ENCODE data around the gene UBQLN4. TPM values are rescaled to one million over a fixed set of nuclear protein-coding genes. Genes with fewer than 3 reads are reported as not detected.

Gene UBQLN4
- total RNA-seq, 6 experiments from 2014 or later: 19.0 to 25.5 (median 21.0) TPM

GRCh38 chr1:156069490-156070455 is 16.2 kb upstream of the UBQLN4 start:
- Histone ChIP-seq H3K27me3 (no peaks in the 10 kb centered on the region), H3K27ac (peak overlapping the region; percentile 41 to 64 (median 63)), H3K36me3 (no peaks in the 10 kb centered on the region), H3K4me3 (no peak overlapping the region), H3K4me1 (peaks cover 0 to 20% (median 10%) of the 10 kb centered on the region in 4 donors), H3K9me3 (no peaks in the 10 kb centered on the region)
- TF ChIP-seq POLR2A (IDR thresholded peaks at IDR 0.05) (peak; percentile 37), CTCF (IDR thresholded peaks at IDR 0.05) (no peak)
- peak; percentile 85 to 96 (median 92) for DNase-seq
- 83% methylated on average over 1 of the region's 3 CpGs for WGBS (ENCODE audit: insufficient coverage, low coverage, low lambda C conversion rate, missing lambda C conversion rate)
- ATAC-seq: peak; percentile 88 to 94 (median 92)
- intact Hi-C loops (cut with DNase I): loop anchor here in 1 of 2 donors (10.0 kb wide), 1 partner anchor 65 kb away; no protein-coding TSS in a partner anchor

- no peaks in the 10 kb centered on the region for H3K27me3 ChIP-seq
- no peak overlapping the region for H3K27ac ChIP-seq
- no peaks in the 10 kb centered on the region for H3K36me3 ChIP-seq
- ATAC-seq (no peak), DNase-seq (no peak)
- WGBS (ENCODE audit: insufficient coverage, low coverage, low lambda C conversion rate, missing lambda C conversion rate): 94% methylated on average over 2 of the region's 2 CpGs
- intact Hi-C loops (cut with DNase I): loop anchor here in 1 of 2 donors (10.0 kb wide), 1 partner anchor 62 kb away; no protein-coding TSS in a partner anchor
- H3K4me1 ChIP-seq: peaks cover 0 to 15% (median 8%) of the 10 kb centered on the region in 4 donors
- H3K4me3 ChIP-seq: no peak overlapping the region
- H3K9me3 ChIP-seq: no peaks in the 10 kb centered on the region
- no peak for TF ChIP-seq CTCF (IDR thresholded peaks at IDR 0.05)
- TF ChIP-seq POLR2A (IDR thresholded peaks at IDR 0.05): no peak
These were observed 13.7 kb upstream of the UBQLN4 start for GRCh38 chr1:156067262-156067661.

GRCh38 chr1:156065871-156066270 is 12.3 kb upstream of the UBQLN4 start:
- 75% methylated on average over 3 of the region's 16 CpGs for WGBS (ENCODE audit: insufficient coverage, low coverage, low lambda C conversion rate, missing lambda C conversion rate)
- H3K27ac ChIP-seq: no peak overlapping the region
- H3K36me3 ChIP-seq: no peaks in the 10 kb centered on the region
- H3K4me1 ChIP-seq: peaks cover 0 to 14% (median 8%) of the 10 kb centered on the region in 4 donors
- ATAC-seq (no peak), DNase-seq (no peak)
- no peaks in the 10 kb centered on the region for H3K27me3 ChIP-seq
- H3K4me3 ChIP-seq: no peak overlapping the region
- no peak for TF ChIP-seq POLR2A (IDR thresholded peaks at IDR 0.05)
- no peak for TF ChIP-seq CTCF (IDR thresholded peaks at IDR 0.05)
- H3K9me3 ChIP-seq: no peaks in the 10 kb centered on the region
- intact Hi-C loops (cut with DNase I): loop anchor here in 1 of 2 donors (10.0 kb wide), 1 partner anchor 61 kb away; no protein-coding TSS in a partner anchor

GRCh38 chr1:156065212-156065611 is 11.6 kb upstream of the UBQLN4 start:
- Histone ChIP-seq H3K4me1 (peaks cover 0 to 7% (median 6%) of the 10 kb centered on the region in 4 donors), H3K4me3 (no peak overlapping the region), H3K36me3 (no peaks in the 10 kb centered on the region), H3K27ac (no peak overlapping the region), H3K27me3 (no peaks in the 10 kb centered on the region), H3K9me3 (no peaks in the 10 kb centered on the region)
- no peak for ATAC-seq
- intact Hi-C loops (cut with DNase I): loop anchor here in 1 of 2 donors (10.0 kb wide), 1 partner anchor 60 kb away; no protein-coding TSS in a partner anchor
- DNase-seq: no peak
- WGBS (ENCODE audit: insufficient coverage, low coverage, low lambda C conversion rate, missing lambda C conversion rate): 94% methylated on average over 2 of the region's 3 CpGs
- TF ChIP-seq CTCF (IDR thresholded peaks at IDR 0.05) (no peak), POLR2A (IDR thresholded peaks at IDR 0.05) (no peak)
